Measurements from ENCODE around the gene RUNX1.

DNA sequence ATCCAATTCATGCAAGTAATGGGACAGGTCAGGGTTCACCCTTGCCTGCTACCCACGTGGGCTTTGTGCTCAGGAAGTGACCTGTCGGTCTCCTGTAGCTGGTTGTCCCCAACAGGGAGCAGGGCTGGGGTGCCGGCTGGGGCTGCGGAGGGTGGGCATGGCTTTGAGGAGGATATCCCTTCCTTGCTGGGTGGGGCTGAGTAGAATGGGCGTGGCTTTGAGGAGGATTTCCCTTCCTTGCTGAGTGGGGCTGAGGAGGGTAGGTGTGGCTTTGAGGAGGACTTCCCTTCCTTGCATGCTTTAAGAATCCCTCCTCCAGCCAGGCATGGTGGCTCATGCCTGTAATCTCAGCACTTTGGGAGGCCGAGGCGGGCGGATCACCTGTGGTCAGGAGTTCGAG lies 229.1 kb downstream of the RUNX1 start:
- TF ChIP-seq, protein P1, sequence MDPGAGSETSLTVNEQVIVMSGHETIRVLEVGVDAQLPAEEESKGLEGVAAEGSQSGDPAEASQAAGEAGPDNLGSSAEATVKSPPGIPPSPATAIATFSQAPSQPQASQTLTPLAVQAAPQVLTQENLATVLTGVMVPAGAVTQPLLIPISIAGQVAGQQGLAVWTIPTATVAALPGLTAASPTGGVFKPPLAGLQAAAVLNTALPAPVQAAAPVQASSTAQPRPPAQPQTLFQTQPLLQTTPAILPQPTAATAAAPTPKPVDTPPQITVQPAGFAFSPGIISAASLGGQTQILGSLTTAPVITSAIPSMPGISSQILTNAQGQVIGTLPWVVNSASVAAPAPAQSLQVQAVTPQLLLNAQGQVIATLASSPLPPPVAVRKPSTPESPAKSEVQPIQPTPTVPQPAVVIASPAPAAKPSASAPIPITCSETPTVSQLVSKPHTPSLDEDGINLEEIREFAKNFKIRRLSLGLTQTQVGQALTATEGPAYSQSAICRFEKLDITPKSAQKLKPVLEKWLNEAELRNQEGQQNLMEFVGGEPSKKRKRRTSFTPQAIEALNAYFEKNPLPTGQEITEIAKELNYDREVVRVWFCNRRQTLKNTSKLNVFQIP (CRISPR knock-in tag; IDR thresholded peaks at IDR 0.05; ENCODE audit: borderline replicate concordance, low read depth), result no peak
- TF ChIP-seq ZNF565 (CRISPR knock-in tag; conservative IDR thresholded peaks at IDR 0.05; ENCODE audit: low read depth), result no peak
- TF ChIP-seq ARNTL (CRISPR knock-in tag; IDR thresholded peaks at IDR 0.05; ENCODE audit: borderline replicate concordance, low read depth), result no peak
- TF ChIP-seq, protein P2, sequence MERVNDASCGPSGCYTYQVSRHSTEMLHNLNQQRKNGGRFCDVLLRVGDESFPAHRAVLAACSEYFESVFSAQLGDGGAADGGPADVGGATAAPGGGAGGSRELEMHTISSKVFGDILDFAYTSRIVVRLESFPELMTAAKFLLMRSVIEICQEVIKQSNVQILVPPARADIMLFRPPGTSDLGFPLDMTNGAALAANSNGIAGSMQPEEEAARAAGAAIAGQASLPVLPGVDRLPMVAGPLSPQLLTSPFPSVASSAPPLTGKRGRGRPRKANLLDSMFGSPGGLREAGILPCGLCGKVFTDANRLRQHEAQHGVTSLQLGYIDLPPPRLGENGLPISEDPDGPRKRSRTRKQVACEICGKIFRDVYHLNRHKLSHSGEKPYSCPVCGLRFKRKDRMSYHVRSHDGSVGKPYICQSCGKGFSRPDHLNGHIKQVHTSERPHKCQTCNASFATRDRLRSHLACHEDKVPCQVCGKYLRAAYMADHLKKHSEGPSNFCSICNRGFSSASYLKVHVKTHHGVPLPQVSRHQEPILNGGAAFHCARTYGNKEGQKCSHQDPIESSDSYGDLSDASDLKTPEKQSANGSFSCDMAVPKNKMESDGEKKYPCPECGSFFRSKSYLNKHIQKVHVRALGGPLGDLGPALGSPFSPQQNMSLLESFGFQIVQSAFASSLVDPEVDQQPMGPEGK (CRISPR knock-in tag; IDR thresholded peaks at IDR 0.05; ENCODE audit: borderline replicate concordance), result no peak
- TF ChIP-seq CSDC2 (CRISPR knock-in tag; IDR thresholded peaks at IDR 0.05), result no peak
- TF ChIP-seq ZFP3 (CRISPR knock-in tag; IDR thresholded peaks at IDR 0.05), result no peak
- no peak for TF ChIP-seq ZNF70 (CRISPR knock-in tag; IDR thresholded peaks at IDR 0.05)

All from SK-N-SH treated with all-trans-retinoic acid at 6 μM for 48 hours (cell line).